WERI-Rb-1 (cell line): ENCODE results near the gene CBX1.
"Not testable (repeated sequence)": the region's sequence is repeated elsewhere in the genome, so short reads cannot be mapped to it uniquely, and the experiment has no call there.

Source experiments
- DNase-seq: peaks from one replicate; pipeline ENCODE4 v3.0.0-alpha.2; 2020
- H3K27ac ChIP-seq: fragments of 250-450 bp; sonication (Bioruptor Pico); 2 replicates; pipeline ENCODE4 v1.5.1; 2020; ENCODE audit warnings: mild to moderate bottlenecking, moderate library complexity
- H3K27me3 ChIP-seq: fragments of 250-450 bp; sonication (Bioruptor Pico); 2 replicates; pipeline ENCODE4 v1.5.1; 2021; ENCODE audit warnings: mild to moderate bottlenecking, low read depth, moderate library complexity; ENCODE audit not compliant: insufficient read depth, severe bottlenecking
- H3K36me3 ChIP-seq: fragments of 250-450 bp; sonication (Bioruptor Pico); 2 replicates; pipeline ENCODE4 v1.5.1; 2020; ENCODE audit warnings: mild to moderate bottlenecking, moderate library complexity
- H3K4me3 ChIP-seq: 2 replicates; pipeline ENCODE4 v1.5.1; 2011; ENCODE audit warnings: low read depth, mild to moderate bottlenecking, control low read depth, low read length
- H3K9me3 ChIP-seq: fragments of 250-450 bp; sonication (Bioruptor Pico); 2 replicates; pipeline ENCODE4 v1.5.1; 2021; ENCODE audit warnings: mild to moderate bottlenecking, moderate library complexity; ENCODE audit not compliant: severe bottlenecking
- TF ChIP-seq, protein P1 (sequence below): IDR thresholded peaks from 2 replicates; pipeline ENCODE4 v1.5.1; 2011; ENCODE audit warnings: low read depth, mild to moderate bottlenecking, control low read depth, inconsistent platforms, low read length

The CBX1 gene

GRCh38 chr17:48074322-48075081, 26.8 kb downstream of the CBX1 start:
- Histone ChIP-seq H3K9me3 (no peaks in the 10 kb centered on the region), H3K4me3 (no peak overlapping the region), H3K27me3 (no peaks in the 10 kb centered on the region), H3K36me3 (peaks cover 61% of the 10 kb centered on the region), H3K27ac (peak overlapping the region; percentile 0; the same call in 1 of the 2 replicates)
- TF ChIP-seq, protein P1, sequence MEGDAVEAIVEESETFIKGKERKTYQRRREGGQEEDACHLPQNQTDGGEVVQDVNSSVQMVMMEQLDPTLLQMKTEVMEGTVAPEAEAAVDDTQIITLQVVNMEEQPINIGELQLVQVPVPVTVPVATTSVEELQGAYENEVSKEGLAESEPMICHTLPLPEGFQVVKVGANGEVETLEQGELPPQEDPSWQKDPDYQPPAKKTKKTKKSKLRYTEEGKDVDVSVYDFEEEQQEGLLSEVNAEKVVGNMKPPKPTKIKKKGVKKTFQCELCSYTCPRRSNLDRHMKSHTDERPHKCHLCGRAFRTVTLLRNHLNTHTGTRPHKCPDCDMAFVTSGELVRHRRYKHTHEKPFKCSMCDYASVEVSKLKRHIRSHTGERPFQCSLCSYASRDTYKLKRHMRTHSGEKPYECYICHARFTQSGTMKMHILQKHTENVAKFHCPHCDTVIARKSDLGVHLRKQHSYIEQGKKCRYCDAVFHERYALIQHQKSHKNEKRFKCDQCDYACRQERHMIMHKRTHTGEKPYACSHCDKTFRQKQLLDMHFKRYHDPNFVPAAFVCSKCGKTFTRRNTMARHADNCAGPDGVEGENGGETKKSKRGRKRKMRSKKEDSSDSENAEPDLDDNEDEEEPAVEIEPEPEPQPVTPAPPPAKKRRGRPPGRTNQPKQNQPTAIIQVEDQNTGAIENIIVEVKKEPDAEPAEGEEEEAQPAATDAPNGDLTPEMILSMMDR: peak; percentile 76
- peak; percentile 81 for DNase-seq

- Histone ChIP-seq H3K27ac (peak overlapping the region; percentile 0; the same call in 1 of the 2 replicates), H3K36me3 (peaks cover 70% of the 10 kb centered on the region)
- H3K27me3 ChIP-seq, H3K9me3 ChIP-seq, DNase-seq, H3K4me3 ChIP-seq: not testable (repeated sequence)
These were observed 27.6 kb downstream of the CBX1 start for GRCh38 chr17:48073566-48074094.

- H3K4me3 ChIP-seq, DNase-seq, H3K27ac ChIP-seq, H3K27me3 ChIP-seq, H3K9me3 ChIP-seq: not testable (repeated sequence)
- peaks cover 78% of the 10 kb centered on the region for H3K36me3 ChIP-seq
These were observed 28.5 kb downstream of the CBX1 start for GRCh38 chr17:48072811-48073210.

GRCh38 chr17:48071654-48072053, 29.6 kb downstream of the CBX1 start:
- Histone ChIP-seq H3K27ac (no peak overlapping the region), H3K36me3 (peaks cover 85% of the 10 kb centered on the region), H3K4me3 (no peak overlapping the region), H3K9me3 (no peaks in the 10 kb centered on the region), H3K27me3 (no peaks in the 10 kb centered on the region)
- no peak for DNase-seq
- TF ChIP-seq, protein P1: no peak

- no peaks in the 10 kb centered on the region for H3K9me3 ChIP-seq
- TF ChIP-seq, protein P1: no peak
- H3K27me3 ChIP-seq: no peaks in the 10 kb centered on the region
- H3K4me3 ChIP-seq: no peak overlapping the region
- DNase-seq: no peak
- H3K27ac ChIP-seq: no peak overlapping the region
- peaks cover 82% of the 10 kb centered on the region for H3K36me3 ChIP-seq
These were observed 31.1 kb downstream of the CBX1 start for GRCh38 chr17:48070195-48070594.

GRCh38 chr17:48068491-48068961, 32.8 kb downstream of the CBX1 start:
- no peak overlapping the region for H3K27ac ChIP-seq
- no peaks in the 10 kb centered on the region for H3K27me3 ChIP-seq
- TF ChIP-seq, protein P1: peak; percentile 72
- H3K4me3 ChIP-seq: no peak overlapping the region
- peaks cover 85% of the 10 kb centered on the region for H3K36me3 ChIP-seq
- DNase-seq: peak; percentile 53
- H3K9me3 ChIP-seq: no peaks in the 10 kb centered on the region

GRCh38 chr17:48067808-48068207, 33.5 kb downstream of the CBX1 start:
- peaks cover 87% of the 10 kb centered on the region for H3K36me3 ChIP-seq

More at GRCh38 chr17:48067808-48068207, 33.5 kb downstream of the CBX1 start:
- DNase-seq, H3K9me3 ChIP-seq, H3K4me3 ChIP-seq, H3K27me3 ChIP-seq, H3K27ac ChIP-seq: not testable (repeated sequence)
